Left renal cortex interstitium (tissue), 4 donors: ENCODE data around the gene EVC. TPM values are rescaled to one million over a fixed set of nuclear protein-coding genes. Genes with fewer than 3 reads are reported as not detected.

ENCODE experiments used
- DNase-seq, 4 donors: peaks; one replicate each; pipeline ENCODE4 v3.0.0-alpha.2; 2013; ENCODE audit warnings: low read depth in 4 of 4, low spot score in 2 of 4, missing footprints in 1 of 4
- polyA plus RNA-seq, 4 donors: library from polyadenylated mRNA; unstranded; fragments of 120-200 nt; gene quantifications; one replicate each; pipeline ENCODE4 v1.2.1, GENCODE V29; 2013; ENCODE audit not compliant: insufficient read length in 4 of 4

EVC gene
- polyA plus RNA-seq, 4 donors = 32.1 to 64.6 (median 44.9) TPM

DNA sequence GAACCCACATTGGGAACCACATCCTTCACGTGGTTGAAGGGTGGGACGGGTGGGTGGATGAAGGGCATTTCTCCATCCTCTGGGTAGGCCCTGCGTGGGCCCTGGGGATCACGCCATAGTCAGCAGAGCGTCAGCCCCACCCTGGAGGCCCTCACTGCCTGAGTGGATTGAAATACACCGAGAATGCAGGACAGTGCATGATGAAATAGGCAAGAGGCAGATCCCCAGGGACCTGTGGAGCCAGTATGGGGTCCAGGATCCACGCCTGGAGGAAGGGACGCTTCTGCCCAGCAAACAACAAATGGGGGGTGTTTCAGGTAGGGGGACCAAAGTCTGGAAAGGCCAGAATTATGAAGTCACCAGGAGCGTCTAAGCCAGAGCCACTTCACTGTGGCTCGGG is 19.4 kb downstream of the EVC start:
- DNase-seq = no peak

DNA sequence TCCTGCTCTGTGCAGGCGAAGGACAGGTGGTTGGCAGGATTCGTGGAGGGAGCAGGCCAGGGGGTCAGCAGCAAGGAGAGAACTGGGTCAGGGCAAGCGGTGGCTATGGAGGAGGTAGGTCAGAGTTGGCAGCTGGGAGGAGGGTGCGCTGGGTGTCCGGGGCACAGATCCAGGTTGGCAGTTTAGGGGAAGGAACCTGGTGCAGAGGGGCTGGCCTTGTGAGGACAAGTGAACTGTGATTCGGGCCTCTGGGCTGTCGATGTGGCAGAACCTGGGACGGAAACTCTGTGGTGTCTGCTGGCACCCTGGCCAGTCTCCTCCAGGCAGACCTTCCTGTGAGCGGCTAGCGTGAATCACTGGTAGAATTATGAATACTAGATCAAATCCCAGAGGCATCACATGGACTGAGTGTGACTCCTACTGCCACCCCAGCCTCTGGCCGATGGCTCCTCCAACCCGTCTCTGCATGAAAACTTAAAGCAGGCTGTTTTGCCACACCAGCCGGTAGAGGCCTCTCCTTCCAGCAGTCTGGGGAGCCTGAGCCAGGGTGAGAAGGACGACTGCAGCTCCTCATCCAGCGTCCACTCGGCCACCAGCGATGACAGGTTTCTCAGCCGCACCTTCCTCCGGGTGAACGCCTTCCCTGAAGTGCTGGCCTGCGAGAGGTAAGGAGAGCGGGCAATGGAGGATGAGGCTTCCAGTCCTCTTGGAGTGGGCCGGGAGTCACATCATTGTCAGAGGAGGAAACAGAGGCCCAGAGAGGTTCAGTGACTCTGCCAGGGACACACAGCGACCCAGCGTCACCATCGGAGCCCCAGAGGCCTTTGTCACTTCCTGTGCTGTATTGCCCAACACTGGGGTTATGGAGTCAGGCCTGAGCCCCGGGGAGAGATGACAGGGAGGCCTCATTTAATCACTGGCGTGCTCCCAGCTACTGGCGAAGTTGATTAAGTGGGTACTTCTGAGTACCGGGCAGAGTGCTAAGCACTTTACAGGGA is 20.3 kb downstream of the EVC start:
- no peak for DNase-seq

DNA sequence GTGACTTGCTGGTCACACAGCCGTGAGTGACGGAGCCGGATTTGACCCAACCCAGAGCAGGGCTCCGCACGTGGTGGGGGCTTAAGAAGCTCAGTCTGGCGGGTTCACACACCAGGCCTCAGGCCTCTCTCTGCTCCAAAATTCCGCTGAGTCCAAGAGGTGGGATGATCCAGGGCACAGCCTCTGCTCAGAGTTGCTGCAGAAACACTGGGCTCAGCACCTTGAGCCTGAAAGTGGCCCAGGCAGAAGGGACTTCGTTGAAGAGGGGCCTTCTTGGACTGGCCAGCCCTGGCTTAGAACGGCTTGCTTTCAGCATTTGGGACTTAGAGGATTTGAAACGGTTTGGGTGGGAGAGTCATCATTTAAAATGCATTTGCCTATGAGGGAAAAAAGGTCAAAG is 21.2 kb downstream of the EVC start:
- DNase-seq = no peak

DNA sequence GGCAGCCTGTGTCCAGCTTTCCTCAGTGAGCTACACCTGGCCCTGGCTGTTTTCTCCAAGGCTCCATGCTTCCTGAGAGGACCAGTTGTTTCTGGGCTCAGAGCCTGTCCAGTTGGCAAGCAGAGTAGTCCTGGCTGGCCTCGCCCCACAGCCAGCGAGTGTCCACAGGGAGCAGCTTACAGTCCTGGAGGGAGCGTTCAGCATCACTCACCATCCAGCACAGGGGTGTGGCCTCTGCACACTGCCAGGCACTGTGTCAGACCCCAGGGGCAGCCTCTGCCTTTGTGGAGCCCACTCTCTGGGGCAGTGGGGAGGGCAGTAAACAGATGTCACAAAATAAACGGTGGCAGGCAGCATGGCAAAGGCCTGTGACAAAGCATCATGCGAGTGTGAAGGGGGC is 23.9 kb downstream of the EVC start:
- DNase-seq = no peak

DNA sequence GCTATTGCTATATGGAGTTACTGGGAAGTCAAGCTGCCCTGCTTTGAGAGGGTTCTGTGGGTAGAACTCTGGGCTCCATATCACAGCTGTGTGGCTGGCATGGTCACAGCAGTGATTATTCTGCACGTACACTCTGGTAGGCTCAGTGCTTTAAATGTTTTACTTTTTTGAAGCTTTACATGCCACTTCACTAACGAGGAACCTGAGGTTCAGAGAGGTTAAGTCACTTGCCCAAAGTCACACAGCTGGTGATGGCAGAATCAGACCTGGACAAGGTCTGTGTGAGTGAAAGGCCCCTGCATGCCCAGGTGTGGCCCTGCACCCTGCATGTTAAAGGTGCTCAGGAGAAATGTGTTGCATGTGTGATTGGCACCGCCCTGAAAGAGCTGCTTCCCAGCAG is 24.5 kb downstream of the EVC start:
- DNase-seq = no peak

DNA sequence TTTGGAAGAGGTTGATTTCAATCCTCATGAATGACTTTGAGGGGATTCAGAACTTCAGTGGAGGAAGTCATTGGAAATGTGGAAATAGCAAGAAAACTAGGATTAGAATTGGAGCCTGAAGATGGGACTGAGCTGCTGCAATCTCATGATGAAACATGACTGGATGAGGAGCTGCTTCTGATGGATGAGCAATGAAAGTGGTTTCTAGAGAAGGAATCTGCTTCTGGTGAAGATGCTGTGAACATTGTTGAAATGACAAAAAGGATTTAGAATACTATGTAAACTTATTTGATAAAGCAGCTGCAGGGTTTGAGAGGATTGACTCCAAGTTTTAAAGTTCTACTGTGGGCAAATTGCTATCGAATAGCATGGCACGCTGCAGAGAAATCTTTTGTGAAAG is 27.1 kb downstream of the EVC start:
- DNase-seq = no peak

DNA sequence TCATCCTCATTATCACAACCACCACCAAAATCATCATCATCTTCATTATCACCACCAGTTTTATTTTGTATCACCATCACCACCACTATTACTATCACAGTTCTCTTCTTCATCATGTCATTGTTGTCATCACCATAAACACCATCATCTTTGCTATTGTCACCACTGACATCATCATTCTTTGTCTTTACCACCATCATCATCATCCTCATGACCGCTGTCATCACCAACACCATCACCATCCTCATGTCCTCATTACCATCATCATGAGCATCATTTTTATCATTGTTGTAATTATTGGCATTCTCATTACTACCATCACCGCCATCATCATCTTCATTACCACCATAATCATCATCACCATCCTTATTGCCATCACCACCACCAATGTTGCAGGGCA is 31.4 kb downstream of the EVC start:
- no peak for DNase-seq

DNA sequence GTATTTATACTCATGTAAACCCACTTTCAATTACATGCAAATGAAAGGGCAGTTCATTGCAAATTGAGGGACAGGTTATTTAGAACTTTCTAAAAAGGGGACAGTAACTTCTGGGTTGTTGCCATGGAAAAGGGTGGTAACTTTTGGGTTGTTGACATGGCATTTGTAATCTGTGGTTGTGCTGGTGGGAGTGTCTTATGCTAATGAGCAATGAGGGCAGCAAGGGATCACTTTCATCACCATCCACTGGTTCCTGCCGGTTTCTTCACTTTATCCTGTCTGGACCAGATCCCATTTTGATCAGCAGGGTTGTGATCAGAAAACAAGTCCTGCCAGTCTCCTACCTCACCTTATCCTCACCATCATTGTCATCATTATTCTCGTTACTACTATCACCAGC is 32.0 kb downstream of the EVC start:
- no peak for DNase-seq

DNA sequence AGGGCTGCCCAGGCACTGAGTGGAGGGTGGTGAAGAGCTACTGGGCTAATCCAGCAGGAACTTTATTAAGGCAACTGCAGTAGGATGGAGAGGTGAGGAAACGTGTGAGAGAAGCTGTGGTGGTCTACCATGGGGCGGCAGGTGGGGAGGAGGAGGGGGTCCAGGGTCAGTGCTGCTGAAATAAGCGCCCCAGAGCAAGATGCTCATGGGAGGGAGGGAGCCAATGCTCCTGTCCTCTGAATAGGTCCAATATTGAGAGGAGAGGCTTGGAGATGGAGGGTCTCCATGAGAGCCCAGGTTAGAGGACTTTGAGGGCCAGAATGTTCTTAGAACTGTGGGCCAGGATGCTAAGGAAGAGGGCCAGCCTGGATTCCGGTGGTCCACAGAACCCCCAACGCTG is 35.2 kb downstream of the EVC start:
- no peak for DNase-seq

DNA sequence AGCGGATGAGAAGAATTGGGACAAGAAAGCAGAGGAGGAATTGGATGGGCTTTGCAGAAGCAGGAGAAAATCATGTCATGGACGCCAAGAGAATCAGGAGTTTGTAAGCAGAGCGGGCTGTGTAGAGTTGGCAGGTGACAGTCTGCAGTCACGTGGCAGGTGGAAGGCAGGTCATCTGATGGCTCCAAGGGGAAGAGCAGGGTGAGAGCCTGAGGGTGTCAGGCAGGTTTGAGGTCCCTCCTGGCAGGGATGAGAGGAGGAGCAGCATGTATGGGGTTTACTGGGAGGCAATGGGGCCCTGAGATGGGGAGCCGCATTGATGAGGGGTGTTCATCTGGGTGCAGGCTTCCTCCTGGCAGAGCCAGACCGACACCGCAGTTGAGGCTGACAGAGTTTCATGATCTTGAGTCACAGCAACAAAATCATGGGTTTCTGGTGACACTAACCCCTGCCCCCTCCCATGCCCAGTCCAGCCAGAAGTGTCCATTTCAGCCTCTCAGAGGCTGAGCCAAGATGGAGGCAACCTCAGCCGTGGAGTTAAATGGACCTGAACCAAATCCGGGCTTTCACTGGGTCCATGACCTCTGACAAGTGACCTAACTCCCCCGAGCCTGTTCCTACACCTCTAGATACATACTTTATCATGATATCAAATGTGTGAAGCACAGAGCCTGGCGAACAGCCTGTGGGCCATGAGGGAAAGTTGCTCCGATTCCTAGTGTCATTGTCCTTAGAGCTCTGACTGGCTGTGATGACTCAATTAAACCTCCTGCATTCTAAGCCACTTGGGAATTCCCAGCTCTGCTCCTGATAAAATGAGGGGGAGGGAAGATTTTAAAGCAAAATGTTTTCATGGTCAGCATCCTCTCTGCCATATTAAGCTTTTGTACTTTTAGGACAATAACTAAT is 36.1 kb downstream of the EVC start:
- no peak for DNase-seq

DNA sequence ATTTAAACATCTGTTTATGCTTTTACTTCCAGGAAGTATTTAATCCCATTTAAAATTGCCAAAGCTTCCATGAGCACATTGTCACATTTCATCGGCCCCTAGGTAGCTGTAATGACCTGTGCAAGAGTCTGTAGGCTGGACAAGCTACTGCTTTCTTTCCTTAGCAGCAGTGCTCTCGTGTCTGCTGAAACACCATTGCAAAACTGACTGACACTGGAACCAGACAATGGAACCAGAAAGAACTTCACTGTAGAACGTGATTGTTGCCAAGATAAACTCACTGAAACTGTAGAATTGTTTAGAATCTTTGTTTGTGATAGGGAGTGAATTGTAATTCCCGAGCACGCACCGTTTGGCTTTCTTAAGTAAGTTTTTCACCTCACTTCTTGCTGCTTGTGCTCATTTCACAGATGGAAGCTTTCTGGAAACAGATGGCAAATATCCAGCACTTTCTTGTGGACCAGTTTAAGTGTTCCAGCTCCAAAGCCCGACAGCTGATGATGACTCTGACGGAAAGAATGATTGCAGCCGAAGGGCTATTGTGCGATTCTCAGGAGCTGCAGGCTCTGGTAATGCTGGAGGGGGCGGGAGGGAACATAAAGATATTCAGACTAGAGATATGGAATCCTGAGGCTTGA is 36.9 kb downstream of the EVC start:
- peak in 2 of 4 donors; percentile 45 to 73 for DNase-seq

DNA sequence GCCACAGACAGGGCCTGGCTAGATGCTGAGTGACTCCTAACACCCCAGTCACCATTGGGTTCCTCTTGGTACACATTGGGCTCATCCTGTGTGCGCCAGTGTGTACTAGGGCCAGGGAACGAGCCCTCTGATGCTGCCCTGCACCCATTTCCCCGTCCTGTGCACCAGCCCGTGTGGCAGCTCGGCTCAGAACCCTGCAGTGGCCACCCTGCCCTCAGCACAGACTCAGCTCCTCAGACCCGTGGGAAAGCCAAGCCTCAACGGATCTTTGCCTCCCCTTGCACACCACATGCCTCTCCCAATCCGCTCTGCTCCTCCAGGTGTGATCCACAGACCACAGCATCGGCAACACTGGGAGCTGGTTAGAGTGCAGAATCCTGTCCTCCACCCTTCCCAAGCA is 38.6 kb downstream of the EVC start:
- DNase-seq = no peak

DNA sequence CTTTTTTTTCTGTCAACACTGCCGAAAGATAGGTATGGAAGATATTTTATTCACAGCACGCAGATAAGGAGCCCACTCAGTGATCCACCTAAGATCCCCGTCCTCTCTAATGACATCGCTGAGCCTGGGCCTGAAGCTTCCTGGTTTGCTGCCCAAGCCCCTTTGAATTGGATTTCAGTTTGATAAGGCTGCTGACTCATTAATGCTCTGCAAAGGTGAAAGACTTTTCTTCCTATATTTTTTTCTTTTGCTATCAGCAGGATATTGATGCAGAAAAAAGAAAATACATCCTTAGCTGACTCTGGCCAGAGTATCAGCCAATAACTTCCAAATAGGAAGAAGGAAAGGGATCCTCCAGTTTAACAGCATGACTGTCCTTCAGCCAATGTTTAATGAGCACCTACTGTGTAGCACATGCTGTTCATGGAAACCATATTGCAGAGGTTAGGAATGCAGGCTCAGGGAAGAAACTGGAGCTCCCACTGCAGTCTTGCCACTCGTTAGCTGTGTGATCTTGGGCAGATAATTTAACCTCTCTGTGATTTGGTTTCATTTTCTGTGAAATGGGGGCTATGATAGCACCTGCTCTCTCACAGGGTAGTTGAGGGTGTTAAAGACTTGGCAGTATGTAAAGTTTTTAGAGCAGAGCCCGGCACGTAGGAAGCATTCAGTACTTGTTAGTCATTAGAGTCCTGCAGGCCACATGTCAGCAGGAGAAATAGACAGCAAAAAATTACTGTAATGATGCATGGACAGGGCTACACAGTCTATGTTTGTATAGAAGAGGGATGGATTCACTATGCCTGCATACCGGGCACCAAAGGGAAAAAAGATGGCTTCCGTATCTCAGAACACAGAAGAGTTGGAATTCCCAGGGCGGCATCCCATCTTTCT is 39.3 kb downstream of the EVC start:
- DNase-seq = no peak

DNA sequence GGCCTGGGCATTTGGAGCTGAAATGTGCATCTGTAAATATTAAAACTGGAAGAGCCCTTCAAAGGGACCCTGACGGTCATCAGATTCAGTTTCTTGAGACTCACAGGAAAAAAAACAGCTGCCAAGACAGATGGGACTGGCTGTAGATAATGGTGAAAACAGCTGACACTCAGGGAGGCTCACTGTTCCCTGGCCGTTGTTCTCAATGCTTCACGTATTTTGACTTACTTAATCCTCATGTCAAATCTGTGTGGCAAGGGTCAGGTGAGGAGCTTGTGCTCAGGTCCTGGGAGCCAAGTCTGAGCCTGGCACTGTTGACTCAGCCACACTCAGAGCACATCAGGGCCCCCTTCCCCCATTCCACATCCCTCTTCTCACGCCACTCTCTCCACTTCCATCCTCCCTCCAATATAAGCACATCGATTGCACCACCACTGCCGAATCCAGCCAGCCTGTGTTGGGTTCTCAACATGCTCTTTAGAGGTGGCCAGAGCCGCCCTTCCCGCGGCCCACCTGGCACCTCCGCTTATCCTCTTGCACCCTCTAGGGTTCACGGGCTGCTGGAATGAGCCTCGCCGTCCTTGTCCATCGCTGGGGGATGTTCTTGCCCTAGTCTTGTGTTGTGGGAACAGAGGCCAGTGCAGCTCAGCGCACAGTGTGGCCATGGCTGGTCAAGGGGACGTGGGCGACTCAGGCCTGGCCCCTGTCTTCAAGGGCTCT is 40.1 kb downstream of the EVC start:
- no peak for DNase-seq

DNA sequence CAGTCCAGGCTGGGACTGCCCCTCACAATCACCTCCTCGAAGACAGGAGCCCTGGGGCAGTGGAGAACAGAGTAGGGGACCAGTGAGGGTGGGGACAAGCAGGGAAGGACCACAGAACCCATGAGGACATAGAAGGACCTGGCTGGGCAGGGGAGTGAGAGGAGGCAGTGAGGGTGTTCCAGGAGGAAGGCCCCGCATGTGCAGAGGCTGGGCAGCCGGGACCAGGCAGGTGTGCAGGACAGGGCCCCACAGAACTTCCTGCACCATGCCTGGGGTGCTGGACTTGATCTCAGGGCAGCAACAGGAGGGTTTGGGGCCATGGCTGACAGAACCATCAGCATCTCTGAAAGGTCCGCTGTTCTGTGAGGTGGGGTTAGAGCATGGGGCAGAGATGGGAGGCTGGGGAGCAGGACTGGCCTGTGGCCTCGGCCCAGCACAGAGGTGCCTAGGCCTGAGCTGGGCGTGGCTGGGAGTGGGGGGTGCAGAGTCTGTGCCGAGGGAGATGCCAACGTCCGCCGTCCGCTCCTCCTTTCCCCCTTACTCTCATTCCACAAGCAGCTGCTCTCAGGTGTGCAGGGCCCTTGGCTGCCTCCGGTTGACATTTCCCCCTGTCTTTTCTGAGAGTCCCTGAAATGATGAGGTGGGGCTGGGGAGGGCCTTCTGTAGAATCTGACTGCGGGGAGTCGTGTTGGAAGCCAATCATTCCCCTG is 40.8 kb downstream of the EVC start:
- DNase-seq = no peak

DNA sequence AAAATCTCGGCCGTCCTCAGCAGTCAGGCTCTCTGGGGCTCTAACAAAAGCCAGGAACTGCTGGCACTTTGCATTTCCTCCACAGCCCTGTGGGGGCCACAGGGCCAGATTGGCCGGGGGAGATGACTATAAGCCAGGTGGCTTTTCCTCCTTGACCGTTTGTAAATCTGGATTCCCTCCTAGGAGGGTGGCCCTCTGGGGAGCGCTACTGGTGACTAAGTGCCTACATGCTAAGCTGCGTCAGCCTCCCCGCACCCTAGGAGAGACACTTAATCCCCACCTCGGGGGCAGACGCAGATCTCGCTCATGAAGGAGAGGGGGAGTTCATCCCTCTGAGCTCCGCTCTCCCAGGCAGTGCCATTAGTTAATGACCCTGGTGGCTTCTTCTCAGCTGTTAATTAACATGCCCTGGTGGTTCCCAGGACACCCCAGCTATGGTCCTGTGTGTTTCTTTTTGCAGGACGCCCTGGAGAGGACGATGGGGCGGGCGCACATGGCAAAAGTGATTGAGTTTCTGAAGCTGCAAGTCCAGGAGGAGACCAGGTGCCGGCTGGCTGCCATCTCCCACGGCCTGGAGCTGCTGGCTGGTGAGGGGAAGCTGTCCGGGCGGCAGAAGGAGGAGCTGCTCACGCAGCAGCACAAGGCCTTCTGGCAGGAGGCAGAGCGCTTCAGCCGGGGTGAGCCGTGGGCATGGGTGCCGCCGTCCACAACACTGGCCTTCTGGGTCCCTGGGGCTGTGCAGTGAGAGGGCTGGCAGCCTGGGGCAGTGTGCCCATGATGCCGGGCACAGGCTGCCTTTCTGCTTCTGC is 41.6 kb downstream of the EVC start:
- no peak for DNase-seq

DNA sequence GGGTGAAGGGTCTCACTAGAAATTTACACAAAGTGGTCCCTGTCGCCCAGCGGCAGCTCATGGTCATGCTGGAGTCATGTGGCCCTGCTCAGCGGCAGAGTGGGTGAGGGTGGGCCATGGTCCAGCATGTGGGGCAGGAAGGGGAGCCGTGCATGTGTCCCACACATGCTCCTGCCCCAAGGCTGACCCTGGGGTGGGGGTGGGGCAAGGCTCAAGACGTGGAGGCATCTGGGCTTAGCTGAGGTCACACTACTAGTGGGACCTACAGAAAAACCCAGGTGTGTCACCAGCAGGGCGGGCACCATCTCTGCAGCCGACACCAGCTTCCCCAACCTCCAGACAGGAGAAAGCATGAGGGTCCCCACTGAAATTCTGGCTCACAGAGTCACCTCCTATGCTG is 42.4 kb downstream of the EVC start:
- no peak for DNase-seq
